ENCODE data around the gene TTC28.

TTC28 gene

GRCh38 chr22:28002863-28003565, 676.6 kb downstream of the TTC28 start:
- DNase-seq (ENCODE audit: low spot score): no peak

- peak; percentile 40 for DNase-seq (ENCODE audit: low spot score)
Observed at GRCh38 chr22:28002181-28002700, 677.4 kb downstream of the TTC28 start.

DNA sequence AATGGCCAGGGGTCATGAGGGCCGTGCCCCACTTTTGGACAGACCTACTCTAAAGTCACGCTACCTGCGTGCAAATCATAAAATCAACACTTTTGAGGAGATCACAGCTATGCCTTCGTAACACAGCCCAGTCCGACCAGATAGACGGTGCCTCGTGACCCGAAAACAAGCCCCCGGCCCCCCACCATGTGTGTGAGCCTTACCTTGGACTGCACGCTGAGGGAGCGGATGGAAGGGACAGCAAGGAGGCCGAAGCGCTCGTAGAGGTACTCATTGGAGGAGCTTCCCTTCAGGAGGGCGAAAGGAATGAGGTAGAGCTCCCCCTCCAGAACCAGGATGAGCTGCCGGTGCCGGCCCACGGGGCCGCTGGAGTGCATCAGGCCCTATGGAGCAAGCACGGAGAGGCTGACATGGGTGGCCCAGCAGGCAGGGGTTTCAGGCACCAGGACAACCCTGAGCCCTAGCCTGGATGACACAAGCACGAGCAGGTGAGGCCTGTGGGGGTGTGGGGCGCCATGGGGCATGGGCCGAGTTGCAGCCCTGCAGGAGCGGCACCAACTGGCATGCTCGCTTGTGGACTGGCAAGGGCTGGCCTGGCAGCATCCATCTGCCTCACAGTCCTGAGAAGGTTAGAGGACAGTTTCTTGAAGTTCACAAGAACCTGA, 678.3 kb downstream of the TTC28 start:
- DNase-seq (ENCODE audit: low spot score): no peak

GRCh38 chr22:28000361-28000760, 679.3 kb downstream of the TTC28 start:
- no peak for DNase-seq (ENCODE audit: low spot score)

GRCh38 chr22:27999876-28000275, 679.8 kb downstream of the TTC28 start:
- DNase-seq (ENCODE audit: low spot score): no peak

DNA sequence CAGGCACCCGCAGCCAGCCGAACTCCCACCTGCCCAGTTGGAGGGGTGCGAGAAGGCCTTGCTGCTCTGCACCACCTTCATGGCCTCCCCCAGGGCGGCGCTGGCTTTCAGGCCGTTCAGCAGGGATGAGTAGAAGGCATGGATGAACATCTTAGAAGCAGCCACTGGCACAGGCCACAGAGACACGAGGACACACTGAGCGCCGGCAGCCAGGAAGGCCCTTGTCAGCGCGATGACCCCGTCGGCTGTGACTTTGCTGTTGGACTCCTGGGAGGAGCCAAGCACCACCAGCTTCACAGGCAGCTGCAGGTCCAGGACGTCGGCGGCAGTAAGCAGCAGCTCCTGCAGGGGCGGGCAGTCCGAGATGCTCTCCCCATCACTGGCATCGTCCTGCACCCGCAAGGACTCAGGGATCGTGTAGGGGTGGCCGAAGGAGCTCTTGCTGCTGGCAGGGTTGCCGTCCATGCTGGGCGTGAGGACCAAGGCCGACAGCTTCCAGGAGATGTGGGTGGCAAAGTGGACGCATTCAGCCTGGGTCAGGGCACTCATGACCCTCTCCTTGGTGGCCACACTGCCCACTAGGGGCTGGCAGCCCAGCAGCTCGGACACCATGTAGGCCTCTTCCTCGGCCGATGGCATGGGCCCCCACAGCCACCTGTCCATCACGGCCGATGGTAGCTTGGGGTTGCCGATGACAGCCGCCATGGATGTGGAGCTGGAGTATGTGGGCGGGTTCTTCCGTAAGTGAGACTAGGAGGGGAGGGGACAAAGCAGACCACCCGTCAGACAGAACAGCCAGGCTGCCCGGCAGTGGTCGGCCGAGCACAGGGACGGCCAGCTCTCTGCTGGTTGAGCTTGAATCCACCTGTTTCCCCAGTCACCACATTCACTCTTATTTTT, 680.9 kb downstream of the TTC28 start:
- DNase-seq (ENCODE audit: low spot score): no peak

- DNase-seq (ENCODE audit: low spot score): peak; percentile 31
Observed at GRCh38 chr22:27997538-27997937, 682.1 kb downstream of the TTC28 start.

DNA sequence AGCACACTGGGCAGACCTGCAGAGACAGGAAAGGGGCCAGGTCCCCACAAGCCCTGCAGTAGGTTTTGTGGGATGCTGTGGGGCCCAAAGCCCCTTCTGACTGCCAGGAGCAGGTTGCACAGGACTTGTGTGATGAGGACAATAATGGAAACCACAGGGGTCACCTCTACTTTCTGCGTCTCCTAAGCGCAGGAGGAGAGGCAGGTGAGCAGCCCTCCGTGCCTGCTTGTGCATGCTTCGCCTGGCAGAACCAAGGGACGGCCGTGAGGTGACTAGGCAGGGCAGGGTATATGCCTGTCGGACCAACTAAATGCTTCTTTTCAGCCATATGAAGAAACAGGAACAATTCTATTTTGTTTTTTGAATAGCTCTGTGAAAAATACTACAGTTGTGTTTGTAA, 682.7 kb downstream of the TTC28 start:
- no peak for DNase-seq (ENCODE audit: low spot score)

- DNase-seq (ENCODE audit: low spot score): no peak
Observed at GRCh38 chr22:27996529-27996925, 683.1 kb downstream of the TTC28 start.

- DNase-seq (ENCODE audit: low spot score): no peak
Observed at GRCh38 chr22:27995801-27996528, 683.7 kb downstream of the TTC28 start.

DNA sequence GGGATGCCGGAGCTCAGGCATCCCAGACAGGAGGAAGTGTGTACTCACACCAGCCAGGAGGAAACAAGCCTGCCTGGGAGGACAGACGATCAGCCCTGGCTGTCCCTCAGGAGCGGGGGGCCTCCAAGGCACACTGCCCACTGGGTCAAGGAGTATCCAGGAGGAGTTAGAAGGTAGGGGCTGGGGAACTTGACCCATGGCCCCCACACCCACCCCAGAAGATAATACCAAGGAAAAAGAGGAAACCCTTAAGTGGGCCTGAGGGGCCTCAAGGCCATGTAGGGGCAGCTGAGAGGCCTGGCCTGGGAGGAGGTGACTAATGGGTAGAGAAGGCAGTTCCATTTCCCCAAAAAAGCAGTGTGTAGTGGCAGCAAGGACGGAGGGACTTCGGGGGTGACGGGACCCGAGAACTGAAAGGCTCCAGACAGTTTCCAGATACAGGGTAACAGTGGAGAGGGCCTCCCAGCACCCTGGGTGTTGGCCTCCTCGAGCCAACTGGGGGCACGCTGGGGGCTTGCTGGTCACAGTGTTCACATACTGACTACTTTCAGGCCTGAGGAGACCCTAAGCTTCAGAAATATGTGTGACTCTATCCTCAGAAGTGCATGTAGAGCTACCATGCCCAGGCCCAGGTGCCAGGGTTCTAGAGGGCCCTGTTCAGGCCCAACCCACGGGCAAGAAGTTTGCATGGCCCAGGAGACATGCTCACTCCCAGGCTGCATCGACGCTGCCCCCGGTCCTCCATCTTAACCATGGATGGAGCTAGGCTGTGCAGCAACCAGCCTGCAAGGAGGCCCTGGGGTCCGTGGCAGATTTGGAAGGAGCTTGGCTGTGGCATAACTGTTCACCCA, 684.9 kb downstream of the TTC28 start:
- DNase-seq (ENCODE audit: low spot score): no peak

DNA sequence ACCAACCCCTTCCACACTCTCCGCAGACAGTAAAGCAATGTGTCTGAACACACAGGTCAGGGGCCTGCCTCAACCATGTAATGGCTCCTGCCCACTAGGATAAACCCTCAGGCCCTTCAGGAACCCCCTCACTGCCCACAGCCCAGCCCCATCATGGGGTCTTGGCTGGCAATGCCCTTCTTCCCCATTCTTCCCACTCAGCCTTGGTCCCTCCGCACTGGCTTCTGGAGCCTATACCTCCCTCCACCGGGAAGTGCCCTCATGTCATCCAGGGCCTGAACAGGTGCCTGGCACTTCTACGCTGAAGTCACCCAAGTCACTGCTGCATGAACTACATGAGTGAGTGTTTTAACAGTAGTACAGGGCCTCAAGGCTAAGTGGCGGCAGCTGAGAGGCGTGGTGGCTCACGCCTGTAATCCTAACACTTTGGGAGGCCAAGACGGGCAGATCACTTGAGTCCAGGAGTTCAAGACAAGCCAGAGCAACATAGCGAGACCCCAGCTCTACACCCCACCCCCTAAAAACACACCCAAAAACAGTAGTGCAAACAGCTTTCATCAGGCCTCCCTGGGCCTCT, 685.8 kb downstream of the TTC28 start:
- DNase-seq (ENCODE audit: low spot score): no peak

GRCh38 chr22:27993201-27993635, 686.4 kb downstream of the TTC28 start:
- no peak for DNase-seq (ENCODE audit: low spot score)

DNA sequence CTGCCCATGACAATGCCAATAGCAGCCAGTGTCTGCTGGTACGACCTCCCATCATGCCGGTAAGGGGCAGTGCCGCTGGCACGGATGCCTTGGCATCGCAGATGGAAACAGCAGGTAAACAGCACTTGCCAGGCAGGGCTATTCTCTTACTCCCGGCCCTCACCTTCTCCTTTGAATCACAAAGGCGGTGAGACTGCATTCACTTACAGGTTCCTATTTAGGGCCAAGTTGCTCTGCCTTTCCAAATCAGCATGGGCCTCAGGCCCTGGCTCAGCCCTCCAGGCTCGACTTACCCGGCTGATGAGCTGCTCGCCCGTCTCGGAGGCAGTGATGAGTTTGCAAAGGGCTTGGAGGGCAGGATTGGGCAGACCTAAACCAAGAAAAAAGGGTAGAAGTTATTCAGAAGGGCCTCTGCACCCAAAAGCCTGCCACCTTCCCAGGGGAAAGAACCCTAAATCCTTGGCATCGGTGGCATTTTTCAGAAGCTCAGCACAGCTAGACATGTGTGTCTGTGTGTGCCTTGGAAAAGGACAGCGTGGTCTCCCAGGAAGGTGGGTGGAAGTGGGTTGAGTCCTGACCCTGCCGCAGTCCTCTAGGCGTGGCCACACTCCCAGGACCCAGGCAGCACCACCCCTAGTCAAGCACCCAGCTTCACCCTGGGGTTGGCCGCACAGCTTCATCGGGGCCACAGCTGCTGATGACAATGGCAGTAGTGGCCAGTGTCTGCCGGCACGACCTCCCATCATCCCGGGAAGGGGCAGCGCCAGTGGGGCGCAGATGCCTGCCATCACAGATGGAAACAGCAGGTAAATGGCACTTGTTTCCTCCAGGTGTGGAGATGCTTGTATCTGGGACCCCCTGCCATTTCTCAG, 687.1 kb downstream of the TTC28 start:
- no peak for DNase-seq (ENCODE audit: low spot score)

DNA sequence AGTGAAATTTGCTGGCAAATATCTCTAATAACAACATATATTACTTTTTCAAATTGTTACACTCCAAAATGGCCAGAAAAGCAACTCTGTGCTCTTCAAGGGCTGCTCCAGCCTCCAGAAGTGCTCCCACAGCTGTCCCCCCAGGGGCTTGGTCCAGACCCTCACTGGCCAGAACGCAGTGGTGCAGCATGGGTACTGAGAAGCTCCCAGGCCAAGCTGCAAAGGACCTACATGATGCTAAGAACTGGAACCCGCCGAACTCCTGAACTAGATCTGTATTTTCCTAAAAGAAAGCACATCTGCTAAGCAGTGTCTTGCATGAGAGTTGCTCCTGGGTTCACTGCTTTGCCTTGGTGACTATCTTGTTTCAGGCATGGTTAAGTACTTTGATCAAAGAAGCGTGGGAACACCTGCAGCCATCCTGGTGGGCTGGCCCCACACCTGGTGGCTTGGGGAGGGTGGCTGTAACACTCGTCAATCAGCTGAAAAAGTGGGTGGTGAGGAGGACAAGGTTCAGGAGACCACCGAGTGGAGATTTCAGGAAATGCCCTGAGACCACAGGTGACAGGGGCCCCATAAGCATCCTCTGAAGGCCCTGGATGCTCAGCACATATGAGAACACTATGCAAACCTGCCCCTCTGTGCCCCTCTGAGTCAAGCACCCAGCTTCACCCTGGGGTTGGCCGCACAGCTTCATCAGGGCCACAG, 687.9 kb downstream of the TTC28 start:
- no peak for DNase-seq (ENCODE audit: low spot score)

DNA sequence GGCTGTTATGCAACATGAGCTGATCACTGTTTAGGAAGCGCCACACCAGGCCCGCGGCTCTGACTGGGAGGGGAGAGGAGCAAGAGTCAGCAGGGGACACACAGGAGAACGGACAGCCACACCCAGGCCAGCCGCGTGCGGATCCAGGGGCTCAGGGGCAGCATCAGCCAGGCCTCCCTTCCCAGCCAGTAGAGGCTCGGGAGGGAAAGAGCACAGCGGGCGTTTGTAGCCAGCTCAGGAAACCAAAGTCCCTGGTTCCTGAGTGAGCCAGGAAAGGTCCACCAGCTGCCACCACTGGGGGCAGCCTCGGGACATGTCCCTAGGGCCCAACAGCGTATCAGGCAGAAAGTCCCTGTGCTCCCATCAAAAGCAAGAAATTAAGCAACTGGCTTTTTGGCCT, 688.8 kb downstream of the TTC28 start:
- DNase-seq (ENCODE audit: low spot score): peak; percentile 49

- DNase-seq (ENCODE audit: low spot score): no peak
Observed at GRCh38 chr22:27990451-27990840, 689.2 kb downstream of the TTC28 start.

- DNase-seq (ENCODE audit: low spot score): no peak
Observed at GRCh38 chr22:27989758-27990450, 689.7 kb downstream of the TTC28 start.
